Fibroblast of pulmonary artery (primary cell): ENCODE results near the gene KATNB1.

Experiments used
- DNase-seq: peaks from one replicate; pipeline ENCODE4 v3.0.0-alpha.2; 2010; ENCODE audit warnings: low read depth
- H3K4me3 ChIP-seq: replicated peaks from 2 replicates; pipeline ENCODE4 v1.5.1; 2011; ENCODE audit warnings: low read depth, mild to moderate bottlenecking, control low read depth, low read length, moderate library complexity
- TF ChIP-seq, protein P1 (sequence below): IDR thresholded peaks from 2 replicates; pipeline ENCODE4 v1.5.1; 2011; ENCODE audit warnings: mild to moderate bottlenecking, control low read depth, low read length, inconsistent platforms; ENCODE audit errors: missing control alignments

KATNB1 gene

DNA sequence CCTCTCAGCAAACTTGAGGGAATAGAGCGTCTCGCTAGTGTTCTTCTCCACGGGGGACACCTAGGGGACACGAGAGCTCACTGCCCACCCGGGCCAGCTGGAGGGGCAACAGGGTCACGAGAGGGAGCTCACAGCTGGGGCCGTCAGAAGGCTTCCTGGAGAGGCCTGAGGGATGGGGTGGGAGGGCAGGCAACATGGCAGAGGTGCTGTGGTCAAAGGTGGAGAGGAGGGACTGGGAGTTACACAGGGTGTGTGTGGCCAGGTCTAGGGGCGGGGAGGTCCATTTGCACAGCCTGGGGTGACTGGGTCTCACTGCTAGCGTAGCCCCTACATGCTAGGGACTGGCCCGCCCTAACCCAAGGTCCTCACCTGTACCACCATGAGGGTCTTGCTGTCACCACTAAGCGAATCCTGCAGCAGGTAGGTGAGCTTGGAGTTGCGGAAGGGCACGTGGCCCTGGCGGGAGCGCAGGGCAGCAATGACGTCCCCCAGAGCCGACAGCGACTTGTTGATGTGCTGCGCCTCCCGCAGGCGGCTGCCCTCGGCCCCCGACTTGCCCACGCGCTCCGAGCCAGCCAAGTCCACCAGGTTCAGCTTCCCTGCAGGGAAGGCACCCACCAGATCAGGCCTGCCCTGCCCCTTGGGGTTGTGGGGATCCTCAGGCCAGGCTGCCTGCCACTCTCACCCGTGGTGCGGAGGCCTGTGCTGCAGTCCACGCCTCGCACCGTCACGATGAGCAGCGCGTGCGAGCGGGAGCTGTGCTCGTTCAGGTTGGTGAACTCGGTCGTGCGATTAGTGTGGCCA lies 25.0 kb downstream of the KATNB1 start:
- no peak for DNase-seq
- H3K4me3 ChIP-seq = no peak overlapping the region
- TF ChIP-seq, protein P1, sequence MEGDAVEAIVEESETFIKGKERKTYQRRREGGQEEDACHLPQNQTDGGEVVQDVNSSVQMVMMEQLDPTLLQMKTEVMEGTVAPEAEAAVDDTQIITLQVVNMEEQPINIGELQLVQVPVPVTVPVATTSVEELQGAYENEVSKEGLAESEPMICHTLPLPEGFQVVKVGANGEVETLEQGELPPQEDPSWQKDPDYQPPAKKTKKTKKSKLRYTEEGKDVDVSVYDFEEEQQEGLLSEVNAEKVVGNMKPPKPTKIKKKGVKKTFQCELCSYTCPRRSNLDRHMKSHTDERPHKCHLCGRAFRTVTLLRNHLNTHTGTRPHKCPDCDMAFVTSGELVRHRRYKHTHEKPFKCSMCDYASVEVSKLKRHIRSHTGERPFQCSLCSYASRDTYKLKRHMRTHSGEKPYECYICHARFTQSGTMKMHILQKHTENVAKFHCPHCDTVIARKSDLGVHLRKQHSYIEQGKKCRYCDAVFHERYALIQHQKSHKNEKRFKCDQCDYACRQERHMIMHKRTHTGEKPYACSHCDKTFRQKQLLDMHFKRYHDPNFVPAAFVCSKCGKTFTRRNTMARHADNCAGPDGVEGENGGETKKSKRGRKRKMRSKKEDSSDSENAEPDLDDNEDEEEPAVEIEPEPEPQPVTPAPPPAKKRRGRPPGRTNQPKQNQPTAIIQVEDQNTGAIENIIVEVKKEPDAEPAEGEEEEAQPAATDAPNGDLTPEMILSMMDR = no peak

DNA sequence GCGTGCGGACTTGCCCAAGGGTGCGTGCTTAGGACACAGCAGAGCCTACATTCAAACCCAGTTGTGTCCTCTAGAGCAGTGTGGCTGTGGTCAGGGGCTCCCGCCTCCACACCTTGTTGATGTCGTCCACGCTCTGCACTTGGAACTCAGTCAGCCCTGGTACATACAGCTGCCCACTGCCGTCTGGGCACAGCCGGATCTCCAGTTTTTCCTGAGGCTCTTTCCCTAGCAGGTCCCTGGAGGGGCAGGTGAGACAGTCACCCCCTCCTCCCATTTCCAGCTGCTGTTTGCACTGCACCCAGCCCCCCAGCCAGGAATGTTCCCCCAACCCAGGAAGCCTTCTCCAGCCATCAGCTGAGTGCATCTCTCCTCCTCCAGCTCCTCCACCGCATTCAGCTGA lies 25.7 kb downstream of the KATNB1 start:
- TF ChIP-seq, protein P1 = no peak
- H3K4me3 ChIP-seq = no peak overlapping the region
- DNase-seq = no peak

DNA sequence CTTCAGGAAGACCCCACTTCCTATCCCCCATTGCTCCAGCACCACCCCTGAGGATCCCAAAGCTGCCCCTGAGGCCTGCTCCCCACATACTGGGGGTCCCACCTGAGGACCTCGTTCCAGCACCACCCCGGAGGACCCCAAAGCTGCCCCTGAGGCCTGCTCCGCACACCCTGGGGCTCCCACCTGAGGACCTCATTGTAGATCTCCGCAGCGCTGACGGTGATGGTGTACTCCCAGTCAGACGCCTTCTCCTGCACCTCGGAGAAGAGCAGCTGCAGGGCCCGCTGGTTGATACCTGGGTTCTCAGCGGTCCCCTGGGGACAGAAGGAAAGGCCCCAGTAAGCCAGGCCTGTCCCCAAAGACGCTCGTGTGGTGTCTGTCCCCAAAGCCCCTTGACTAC lies 26.4 kb downstream of the KATNB1 start:
- DNase-seq = no peak
- H3K4me3 ChIP-seq = no peak overlapping the region
- TF ChIP-seq, protein P1 = no peak

DNA sequence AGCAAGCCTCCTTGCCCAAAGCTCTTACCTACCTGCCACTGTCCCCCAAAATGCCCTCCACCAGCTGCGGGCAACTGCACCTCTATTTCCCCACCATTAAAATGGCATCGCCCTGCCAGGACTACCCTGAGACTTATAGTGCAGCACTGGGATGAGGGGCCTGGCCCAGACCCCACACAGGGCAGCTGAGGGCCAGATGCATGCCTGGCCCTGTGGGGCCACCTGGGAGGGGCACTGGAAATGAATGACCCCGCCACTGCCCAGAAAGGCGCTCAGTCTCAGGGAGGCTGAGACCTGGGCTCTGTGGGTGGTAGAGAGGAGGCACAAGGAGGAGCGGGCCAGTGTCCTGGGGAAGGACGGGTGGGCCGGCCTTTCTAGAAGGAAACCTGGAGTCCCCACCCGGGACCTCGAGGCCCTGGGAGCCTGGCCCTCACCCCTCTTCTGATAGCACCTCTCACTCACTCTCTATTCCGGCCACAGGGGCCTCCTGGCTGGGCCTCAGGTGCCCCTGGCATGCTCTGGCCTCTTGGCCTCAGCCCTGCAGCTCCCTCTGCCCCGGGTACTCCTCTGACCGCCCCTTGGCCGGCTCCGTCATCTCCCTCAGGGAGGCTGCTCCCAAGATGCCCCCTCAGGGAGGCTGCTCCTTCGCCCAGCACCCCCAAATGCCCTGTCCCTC lies 26.9 kb downstream of the KATNB1 start:
- TF ChIP-seq, protein P1 = no peak
- no peak for DNase-seq
- H3K4me3 ChIP-seq = no peak overlapping the region

DNA sequence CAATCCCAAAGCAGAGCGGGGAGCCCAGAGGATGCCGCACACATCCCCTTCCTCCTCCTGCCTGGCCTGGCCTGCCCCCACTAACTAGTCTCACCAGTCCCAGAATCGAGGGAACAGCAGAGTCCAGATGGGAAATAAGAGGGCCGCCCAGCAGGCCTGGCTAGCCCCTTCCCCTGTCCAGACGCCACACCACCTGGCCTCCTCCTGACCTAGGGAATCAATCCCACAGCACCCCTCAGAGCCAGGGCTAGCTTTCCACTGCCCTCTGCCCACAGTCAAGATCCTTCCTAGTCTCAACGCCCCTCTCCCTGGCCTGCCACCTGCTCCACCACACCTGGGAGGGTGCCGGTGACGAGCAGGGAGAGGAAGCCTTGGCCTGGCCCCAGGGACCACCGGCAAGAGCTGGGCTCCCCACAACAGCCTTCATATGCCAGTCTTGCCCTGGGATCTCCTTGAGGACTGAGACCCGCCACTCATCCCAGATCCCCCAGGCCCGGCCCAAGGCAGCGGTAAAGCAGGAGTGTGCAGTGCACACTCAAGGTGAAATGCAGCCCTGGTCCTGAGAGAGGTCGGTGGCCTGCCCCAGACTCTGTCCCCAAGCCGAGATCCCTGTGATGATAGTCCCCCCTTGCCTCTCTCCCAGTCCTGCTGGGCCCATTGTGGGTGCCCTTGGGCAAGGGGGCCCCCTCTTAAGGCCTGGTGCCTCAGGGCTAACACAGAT lies 27.9 kb downstream of the KATNB1 start:
- DNase-seq = no peak
- no peak overlapping the region for H3K4me3 ChIP-seq
- TF ChIP-seq, protein P1 = no peak

DNA sequence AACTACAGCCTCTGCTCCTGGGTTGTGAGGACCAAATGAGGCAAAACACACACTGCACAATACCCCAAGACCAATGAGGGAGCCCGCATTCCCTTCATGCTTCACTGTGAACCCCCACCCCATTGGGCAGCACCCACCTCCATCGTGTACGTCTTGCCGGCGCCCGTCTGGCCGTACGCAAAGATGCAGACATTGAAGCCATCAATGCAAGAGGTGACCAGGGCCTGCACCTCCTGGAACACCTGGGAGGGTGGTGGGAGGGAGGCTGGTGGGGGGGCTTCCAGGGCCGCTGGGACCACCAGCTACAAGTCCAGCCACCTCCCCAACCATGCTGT lies 28.4 kb downstream of the KATNB1 start:
- H3K4me3 ChIP-seq = no peak overlapping the region
- DNase-seq = no peak

More for the DNA sequence above, 28.4 kb downstream of the KATNB1 start:
- TF ChIP-seq, protein P1 = no peak
